ENCODE results near the gene SLC30A3. TPM values are rescaled to one million over a fixed set of nuclear protein-coding genes. Genes with fewer than 3 reads are reported as not detected.

Gene SLC30A3
- 1 to 10 TPM; 5.7 to 9.4 TPM for total RNA-seq

- no peaks in the 10 kb centered on the region for H3K36me3 ChIP-seq
- peak within 1 kb of the TSS; percentile 52 to 57 for H3K4me3 ChIP-seq
- H3K27me3 ChIP-seq: peaks cover 0 to 18% of the 10 kb centered on the region in 2 donors
- DNase-seq (ENCODE audit: low spot score): no peak
- TF ChIP-seq, protein P1, sequence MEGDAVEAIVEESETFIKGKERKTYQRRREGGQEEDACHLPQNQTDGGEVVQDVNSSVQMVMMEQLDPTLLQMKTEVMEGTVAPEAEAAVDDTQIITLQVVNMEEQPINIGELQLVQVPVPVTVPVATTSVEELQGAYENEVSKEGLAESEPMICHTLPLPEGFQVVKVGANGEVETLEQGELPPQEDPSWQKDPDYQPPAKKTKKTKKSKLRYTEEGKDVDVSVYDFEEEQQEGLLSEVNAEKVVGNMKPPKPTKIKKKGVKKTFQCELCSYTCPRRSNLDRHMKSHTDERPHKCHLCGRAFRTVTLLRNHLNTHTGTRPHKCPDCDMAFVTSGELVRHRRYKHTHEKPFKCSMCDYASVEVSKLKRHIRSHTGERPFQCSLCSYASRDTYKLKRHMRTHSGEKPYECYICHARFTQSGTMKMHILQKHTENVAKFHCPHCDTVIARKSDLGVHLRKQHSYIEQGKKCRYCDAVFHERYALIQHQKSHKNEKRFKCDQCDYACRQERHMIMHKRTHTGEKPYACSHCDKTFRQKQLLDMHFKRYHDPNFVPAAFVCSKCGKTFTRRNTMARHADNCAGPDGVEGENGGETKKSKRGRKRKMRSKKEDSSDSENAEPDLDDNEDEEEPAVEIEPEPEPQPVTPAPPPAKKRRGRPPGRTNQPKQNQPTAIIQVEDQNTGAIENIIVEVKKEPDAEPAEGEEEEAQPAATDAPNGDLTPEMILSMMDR (IDR thresholded peaks at IDR 0.05): peak in 1 of 2 donors; percentile 14
- no peaks in the 10 kb centered on the region for H3K9me3 ChIP-seq
- H3K4me1 ChIP-seq: peaks cover 0 to 44% of the 10 kb centered on the region in 2 donors
- H3K27ac ChIP-seq: peak within 1 kb of the TSS; percentile 6 to 72
Measured at GRCh38 chr2:27262379-27263286, at the start of gene SLC30A3. Gene SLC30A3 (minus strand): TSS chr2:27263047. CDS start chr2:27262906, 141 bp downstream.

DNA sequence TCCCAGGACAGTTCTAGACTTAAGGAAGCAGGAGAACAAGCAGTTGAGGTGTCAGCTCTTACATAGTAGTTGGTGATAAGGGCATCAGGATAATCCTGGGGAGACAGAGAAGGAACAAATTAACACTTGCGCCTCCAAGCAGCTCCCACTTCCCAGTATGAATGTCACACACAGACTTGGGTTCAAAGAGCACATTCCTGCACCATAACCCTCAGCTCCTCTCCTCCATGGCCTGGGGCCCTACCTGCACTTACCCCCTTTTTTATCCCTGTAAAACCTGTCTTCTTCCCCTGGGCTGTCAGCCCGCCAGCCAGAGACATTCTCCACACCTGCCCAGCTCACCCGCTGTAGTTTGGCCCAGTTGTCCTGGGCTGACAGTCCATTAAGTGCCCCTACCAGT lies 49.3 kb upstream of the SLC30A3 start:
- Histone ChIP-seq H3K4me1 (peaks cover 0 to 17% of the 10 kb centered on the region in 2 donors), H3K27ac (no peak overlapping the region), H3K4me3 (no peak overlapping the region), H3K9me3 (no peaks in the 10 kb centered on the region), H3K36me3 (peaks cover 4% of the 10 kb centered on the region), H3K27me3 (peaks cover 0 to 12% of the 10 kb centered on the region in 2 donors)
- TF ChIP-seq, protein P1 (IDR thresholded peaks at IDR 0.05): no peak
- no peak for DNase-seq (ENCODE audit: low spot score)

DNA sequence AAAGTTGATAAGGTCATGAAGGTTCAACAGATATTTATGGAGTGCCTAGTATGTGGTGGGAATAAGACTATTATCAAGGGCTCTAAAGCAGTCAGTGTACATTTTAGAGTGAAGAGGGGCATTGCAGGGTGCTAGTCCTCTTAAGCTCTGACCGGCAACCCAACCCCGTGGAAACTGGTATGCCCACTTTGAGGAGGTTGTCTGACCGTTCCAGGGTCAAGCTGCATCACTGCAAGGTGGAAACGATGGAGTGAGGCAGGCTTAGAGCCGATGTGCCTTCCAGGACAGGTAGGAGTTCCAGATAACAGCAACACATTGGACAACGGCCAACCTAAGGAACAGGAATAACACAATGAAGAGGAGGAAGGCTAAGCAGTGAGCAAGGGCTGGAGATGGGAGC lies 46.8 kb upstream of the SLC30A3 start:
- Histone ChIP-seq H3K27ac (no peak overlapping the region), H3K9me3 (no peaks in the 10 kb centered on the region), H3K27me3 (peaks cover 0 to 15% of the 10 kb centered on the region in 2 donors), H3K4me3 (no peak overlapping the region), H3K4me1 (peaks cover 0 to 26% of the 10 kb centered on the region in 2 donors), H3K36me3 (peaks cover 17% of the 10 kb centered on the region)
- TF ChIP-seq, protein P1 (IDR thresholded peaks at IDR 0.05): no peak
- no peak for DNase-seq (ENCODE audit: low spot score)

GRCh38 chr2:27308359-27308881 lies 45.6 kb upstream of the SLC30A3 start, which contains the start of gene UCN:
Gene UCN (minus strand): TSS chr2:27308445. CDS start chr2:27307895, 550 bp downstream.
- no peak within 1 kb of the TSS for H3K4me3 ChIP-seq
- no peaks in the 10 kb centered on the region for H3K9me3 ChIP-seq
- TF ChIP-seq, protein P1 (IDR thresholded peaks at IDR 0.05): no peak
- H3K4me1 ChIP-seq: peaks cover 0 to 26% of the 10 kb centered on the region in 2 donors
- H3K27ac ChIP-seq: no peak within 1 kb of the TSS
- no peak for DNase-seq (ENCODE audit: low spot score)
- H3K27me3 ChIP-seq: peaks cover 0 to 15% of the 10 kb centered on the region in 2 donors
- peaks cover 17% of the 10 kb centered on the region for H3K36me3 ChIP-seq

DNA sequence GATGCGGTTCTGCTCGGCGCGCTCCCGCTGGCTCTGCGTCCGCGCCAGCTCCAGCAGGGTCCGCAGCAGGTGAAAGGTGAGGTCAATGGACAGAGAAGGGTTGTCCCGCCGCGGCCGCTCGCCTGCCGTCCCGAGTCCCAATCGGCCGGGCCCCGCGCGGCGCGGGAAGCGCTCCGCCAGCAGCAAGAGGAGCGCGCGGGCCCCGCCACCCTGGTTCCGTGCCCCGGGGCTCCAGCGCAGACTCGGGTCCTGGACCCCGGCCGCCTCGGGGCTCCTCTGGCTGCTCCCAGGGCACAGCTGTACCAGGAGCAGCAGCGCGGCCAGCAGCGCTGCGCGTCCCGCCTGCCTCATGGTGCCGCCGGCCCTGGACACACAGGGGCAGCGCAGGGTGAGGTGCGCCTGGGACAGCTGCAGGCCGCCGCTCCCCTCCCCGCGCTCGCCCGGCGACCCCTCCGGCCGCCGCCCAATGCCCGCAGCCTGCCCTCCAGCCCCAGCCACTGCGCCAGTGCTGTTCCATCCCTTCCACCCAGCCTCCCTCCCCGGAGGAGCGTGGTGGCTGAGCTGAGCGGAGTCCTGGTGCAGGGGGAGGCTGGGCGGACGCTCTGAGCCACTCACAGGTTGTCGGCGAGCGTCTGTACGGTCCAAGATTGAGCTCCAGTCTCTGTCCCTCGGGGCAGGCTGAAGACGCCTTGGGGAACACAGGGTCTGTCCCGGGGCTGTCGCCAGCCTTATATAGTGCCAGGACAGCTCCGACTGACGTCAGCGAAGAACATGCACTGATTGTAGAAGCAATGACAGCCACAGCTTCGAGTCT lies 44.9 kb upstream of the SLC30A3 start:
- Histone ChIP-seq H3K27me3 (peaks cover 0 to 15% of the 10 kb centered on the region in 2 donors), H3K4me1 (peaks cover 0 to 31% of the 10 kb centered on the region in 2 donors), H3K9me3 (no peaks in the 10 kb centered on the region), H3K4me3 (no peak overlapping the region), H3K36me3 (peaks cover 17% of the 10 kb centered on the region), H3K27ac (no peak overlapping the region)
- TF ChIP-seq, protein P1 (IDR thresholded peaks at IDR 0.05): no peak
- no peak for DNase-seq (ENCODE audit: low spot score)
